B cell (primary cell): ENCODE data around the gene GCH1. TPM values are rescaled to one million over a fixed set of nuclear protein-coding genes. Genes with fewer than 3 reads are reported as not detected.

Experiments
- ATAC-seq: fragments of 200-7000 bp; cut with Tn5 transposase; one replicate; pipeline ENCODE4 v1.10.0; 2021; ENCODE audit warnings: low read depth, mild to moderate bottlenecking, moderate number of reproducible peaks, moderate library complexity
- CTCF ChIA-PET: fragments of 350-600 bp; sonication (Branson Sonifier 250); formaldehyde crosslinking; loops from one replicate; lab custom pipeline; 2021; ENCODE audit warnings: antibody characterized with exemption, inconsistent platforms; lab: Charles Lee
- POLR2A ChIA-PET: fragments of 350-600 bp; sonication (Branson Sonifier 250); formaldehyde crosslinking; loops from one replicate; lab custom pipeline; 2021; ENCODE audit warnings: antibody characterized with exemption; lab: Charles Lee
- DNase-seq: peaks from one replicate; pipeline ENCODE4 v3.0.0; 2013
- H2AFZ ChIP-seq: 2 replicates; pipeline ENCODE4 v1.6.1; 2012; ENCODE audit warnings: mild to moderate bottlenecking, low read depth, low read length; ENCODE audit not compliant: insufficient read depth, poor library complexity, severe bottlenecking
- H3K27ac ChIP-seq, 2 donors: 1 replicate in 1 of 2; 2 replicates in 1 of 2; pipeline ENCODE4 v1.5.1; 2012 to 2013; ENCODE audit warnings: low read length in 2 of 2, mild to moderate bottlenecking in 2 of 2, moderate library complexity in 1 of 2
- H3K27me3 ChIP-seq, 4 experiments: fragments of 200-600 bp in 1 of 4; sonication (generic) in 1 of 4; replicated peaks in 1 of 4; 1 replicate in 2 of 4; 2 replicates in 2 of 4; pipeline versions ENCODE4 v1.6.1 to v1.7.0; 2013 to 2016; ENCODE audit warnings: low read length in 3 of 4, mild to moderate bottlenecking in 2 of 4, mixed read lengths in 1 of 4, moderate library complexity in 1 of 4; ENCODE audit not compliant: insufficient read depth in 4 of 4, control insufficient read depth in 3 of 4; ENCODE audit errors: control extremely low read depth in 1 of 4
- H3K36me3 ChIP-seq, 2 experiments: replicated peaks in 1 of 2; 1 replicate in 1 of 2; 2 replicates in 1 of 2; pipeline versions ENCODE4 v1.6.1 to v1.7.1; 2013; ENCODE audit warnings: low read length in 1 of 2; ENCODE audit not compliant: insufficient read depth in 2 of 2, control insufficient read depth in 1 of 2; ENCODE audit errors: control extremely low read depth in 1 of 2, extremely low read depth in 1 of 2
- H3K4me1 ChIP-seq, 2 donors: fragments of 200-600 bp in 1 of 2; sonication (generic) in 1 of 2; 1 replicate in 1 of 2; 2 replicates in 1 of 2; pipeline versions ENCODE4 v1.5.1 to v1.6.1; 2013 to 2017; ENCODE audit warnings: low read length in 2 of 2; ENCODE audit not compliant: control insufficient read depth in 2 of 2, insufficient read depth in 2 of 2
- H3K4me2 ChIP-seq: replicated peaks from 2 replicates; pipeline ENCODE3; 2012; ENCODE audit warnings: mild to moderate bottlenecking, low read depth, low read length; ENCODE audit not compliant: poor library complexity, severe bottlenecking
- H3K4me3 ChIP-seq, 5 experiments: fragments of 200-600 bp in 1 of 5; sonication (generic) in 1 of 5; 1 replicate in 3 of 5; 2 replicates in 2 of 5; pipeline versions ENCODE4 v1.5.1 to v1.7.0; 2011 to 2016; ENCODE audit warnings: low read length in 4 of 5, mild to moderate bottlenecking in 4 of 5, low read depth in 2 of 5, control low read depth in 1 of 5, moderate library complexity in 1 of 5; ENCODE audit not compliant: insufficient read depth in 1 of 5; ENCODE audit errors: control extremely low read depth in 1 of 5, extremely low read depth in 1 of 5
- H3K79me2 ChIP-seq: fragments of 200-600 bp; sonication (generic); one replicate; pipeline ENCODE4 v1.6.0; 2016; ENCODE audit warnings: low read length; ENCODE audit not compliant: control insufficient read depth, insufficient read depth
- H3K9ac ChIP-seq: fragments of 200-600 bp; sonication (generic); 2 replicates; pipeline ENCODE4 v1.6.1; 2017; ENCODE audit warnings: mild to moderate bottlenecking, low read length, moderate library complexity
- H3K9me3 ChIP-seq, 3 donors: one replicate each; pipeline versions ENCODE4 v1.6.1 to v1.7.1; 2013; ENCODE audit warnings: low read length in 2 of 3; ENCODE audit not compliant: control insufficient read depth in 2 of 3, insufficient read depth in 1 of 3; ENCODE audit errors: control extremely low read depth in 1 of 3
- H4K20me1 ChIP-seq: 2 replicates; pipeline ENCODE4 v1.6.0; 2012; ENCODE audit warnings: mild to moderate bottlenecking, low read length; ENCODE audit not compliant: insufficient read depth, control insufficient read depth, poor library complexity, severe bottlenecking
- H3K27ac Mint-ChIP-seq: one replicate; pipeline ENCODE4 v1.8.0; 2021; ENCODE audit warnings: mixed read lengths
- H3K27me3 Mint-ChIP-seq: one replicate; pipeline ENCODE4 v1.8.0; 2021; ENCODE audit warnings: mixed read lengths
- H3K4me1 Mint-ChIP-seq: one replicate; pipeline ENCODE4 v1.8.0; 2021; ENCODE audit warnings: mixed read lengths
- H3K4me3 Mint-ChIP-seq: one replicate; pipeline ENCODE4 v1.8.0; 2021; ENCODE audit warnings: mixed read lengths
- H3K9me3 Mint-ChIP-seq: one replicate; pipeline ENCODE4 v1.8.0; 2022; ENCODE audit warnings: mixed read lengths; ENCODE audit not compliant: insufficient read depth
- EZH2 ChIP-seq: IDR thresholded peaks from 2 replicates; pipeline ENCODE4 v1.6.1; 2012; ENCODE audit warnings: borderline replicate concordance, low read depth, mild to moderate bottlenecking, moderate library complexity, low read length; ENCODE audit not compliant: insufficient read depth, poor library complexity, severe bottlenecking
- WGBS: methylation state at CpG from one replicate; pipeline ENCODE4 v1.1.5; 2013; ENCODE audit warnings: missing lambda C conversion rate; ENCODE audit not compliant: insufficient coverage; 5-methylcytosine and 5-hydroxymethylcytosine counted together
- intact Hi-C: fragments of 100-400 bp; cut with micrococcal nuclease; formaldehyde crosslinking; loops from one replicate; pipeline ENCODE4 v1.10.0; 2022
- polyA minus RNA-seq: library from RNA; depleted of rRNA, polyadenylated mRNA; stranded (reverse); fragments of >200 nt; gene quantifications from 2 replicates; pipeline ENCODE4 v1.2.3, GENCODE V29; 2012
- polyA plus RNA-seq: library from polyadenylated mRNA; depleted of rRNA; stranded (reverse); fragments of >200 nt; gene quantifications from 2 replicates; pipeline ENCODE4 v1.2.3, GENCODE V29; 2012
- total RNA-seq, 2 donors: library from RNA; stranded (reverse); fragments of 120-200 nt in 1 of 2; gene quantifications; 1 replicate in 1 of 2; 2 replicates in 1 of 2; pipeline versions ENCODE4 v1.2.3 to v1.2.4, GENCODE V29; 2013 to 2022
- TF ChIP-seq, protein P1 (sequence below): fragments of 200-600 bp; IDR thresholded peaks from one replicate; pipeline ENCODE4 v1.8.0; 2022; ENCODE audit warnings: antibody characterized with exemption, mild to moderate bottlenecking

Gene GCH1
- total RNA-seq (23.7 and 24.6 TPM in 2 replicates), polyA plus RNA-seq (17.0 and 34.9 TPM in 2 replicates), polyA minus RNA-seq (18.2 and 18.3 TPM in 2 replicates)
- total RNA-seq (2013) = 17.9 TPM

- Histone ChIP-seq H3K36me3 (no peaks in the 10 kb centered on the region), H3K9me3 (no peaks in the 10 kb centered on the region), H3K79me2 (peaks cover 35% of the 10 kb centered on the region), H2AFZ (peak within 1 kb of the TSS; percentile 89), H3K4me1 (peaks cover 9 to 16% of the 10 kb centered on the region in 2 donors), H3K4me3 (peak within 1 kb of the TSS; percentile 50 to 92 (median 83)), H3K27me3 (no peaks in the 10 kb centered on the region), H3K4me2 (peak within 1 kb of the TSS; percentile 92), H3K27ac (peak within 1 kb of the TSS; percentile 83 to 90), H3K9ac (peak within 1 kb of the TSS; percentile 91), H4K20me1 (peaks cover 5% of the 10 kb centered on the region)
- H3K9me3 Mint-ChIP-seq = no peaks in the 10 kb centered on the region
- H3K4me3 Mint-ChIP-seq = peak within 1 kb of the TSS; percentile 91
- CTCF ChIA-PET = interaction anchor here (0.8 to 7.0 kb wide), 18 partner anchors 9 to 339 kb away, joined by 3 to 40 read pairs (median 4); partner anchors contain the start of gene MAPK1IP1L
- H3K27me3 Mint-ChIP-seq = no peaks in the 10 kb centered on the region
- DNase-seq (peak; percentile 92), ATAC-seq (peak; percentile 87)
- POLR2A ChIA-PET = interaction anchor here (0.5 to 1.0 kb wide), 5 partner anchors 21 to 196 kb away, joined by 3 to 6 read pairs (median 3); partner anchors contain the start of genes SOCS4 and WDHD1
- intact Hi-C loops = loop anchor here (1.0 to 5.0 kb wide), 11 partner anchors 9 to 508 kb away; partner anchors contain the start of genes ATG14, CGRRF1, FBXO34 and MAPK1IP1L
- under 1% methylated on average over 83 of the region's 83 CpGs for WGBS
- no peak for TF ChIP-seq EZH2
- TF ChIP-seq, protein P1, sequence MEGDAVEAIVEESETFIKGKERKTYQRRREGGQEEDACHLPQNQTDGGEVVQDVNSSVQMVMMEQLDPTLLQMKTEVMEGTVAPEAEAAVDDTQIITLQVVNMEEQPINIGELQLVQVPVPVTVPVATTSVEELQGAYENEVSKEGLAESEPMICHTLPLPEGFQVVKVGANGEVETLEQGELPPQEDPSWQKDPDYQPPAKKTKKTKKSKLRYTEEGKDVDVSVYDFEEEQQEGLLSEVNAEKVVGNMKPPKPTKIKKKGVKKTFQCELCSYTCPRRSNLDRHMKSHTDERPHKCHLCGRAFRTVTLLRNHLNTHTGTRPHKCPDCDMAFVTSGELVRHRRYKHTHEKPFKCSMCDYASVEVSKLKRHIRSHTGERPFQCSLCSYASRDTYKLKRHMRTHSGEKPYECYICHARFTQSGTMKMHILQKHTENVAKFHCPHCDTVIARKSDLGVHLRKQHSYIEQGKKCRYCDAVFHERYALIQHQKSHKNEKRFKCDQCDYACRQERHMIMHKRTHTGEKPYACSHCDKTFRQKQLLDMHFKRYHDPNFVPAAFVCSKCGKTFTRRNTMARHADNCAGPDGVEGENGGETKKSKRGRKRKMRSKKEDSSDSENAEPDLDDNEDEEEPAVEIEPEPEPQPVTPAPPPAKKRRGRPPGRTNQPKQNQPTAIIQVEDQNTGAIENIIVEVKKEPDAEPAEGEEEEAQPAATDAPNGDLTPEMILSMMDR = peak; percentile 85
- peaks cover 18% of the 10 kb centered on the region for H3K4me1 Mint-ChIP-seq
- H3K27ac Mint-ChIP-seq = peak within 1 kb of the TSS; percentile 92
Measured at GRCh38 chr14:54902521-54903420, at the start of gene GCH1. GCH1 (minus strand) TSS chr14:54902826; CDS start chr14:54902663, 163 bp downstream.

- Histone ChIP-seq H3K9me3 (peaks cover 0 to 7% (median 0%) of the 10 kb centered on the region in 3 donors), H3K9ac (no peak overlapping the region), H3K4me3 (no peak overlapping the region), H4K20me1 (no peaks in the 10 kb centered on the region), H3K79me2 (no peaks in the 10 kb centered on the region), H3K4me1 (peaks cover 5 to 12% of the 10 kb centered on the region in 2 donors), H3K27ac (no peak overlapping the region), H3K4me2 (no peak overlapping the region), H2AFZ (no peak overlapping the region), H3K27me3 (no peaks in the 10 kb centered on the region), H3K36me3 (peaks cover 0 to 2% of the 10 kb centered on the region in 2 experiments)
- ChIA-PET CTCF (no interaction called here), POLR2A (no interaction called here)
- intact Hi-C loops = no loop called here
- Mint-ChIP-seq H3K27me3 (no peaks in the 10 kb centered on the region), H3K4me1 (peaks cover 7% of the 10 kb centered on the region), H3K27ac (no peak overlapping the region), H3K4me3 (no peak overlapping the region), H3K9me3 (no peaks in the 10 kb centered on the region)
- DNase-seq (no peak), ATAC-seq (no peak)
- TF ChIP-seq, protein P1 = no peak
- no peak for TF ChIP-seq EZH2
- WGBS = 100% methylated on average over 1 of the region's 3 CpGs
Measured at GRCh38 chr14:54947230-54947629, 44.6 kb upstream of the GCH1 start.
